ENCODE results near the gene FOXP1.

FOXP1 gene

DNA sequence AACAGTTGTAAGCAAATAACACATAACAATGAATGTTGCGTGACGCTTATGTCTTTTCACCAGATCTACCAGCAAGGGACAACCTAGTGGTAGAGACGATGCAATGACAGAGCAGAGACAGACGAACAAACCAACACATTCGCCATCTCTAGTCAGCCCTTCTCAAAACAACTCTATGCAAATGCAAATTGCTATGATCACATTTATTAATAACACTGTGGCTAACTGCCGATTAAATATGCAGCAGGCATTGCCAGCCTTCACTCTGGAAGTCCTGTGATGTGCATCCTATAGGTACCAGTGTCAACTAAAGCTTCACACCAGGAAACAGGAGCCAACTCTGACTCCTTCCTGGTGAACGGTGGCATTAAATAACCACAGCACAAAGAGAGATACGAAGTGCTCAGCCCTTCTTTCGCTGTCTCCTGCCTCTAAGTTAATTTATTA is 94.2 kb downstream of the FOXP1 start:
- TF ChIP-seq, protein P1, sequence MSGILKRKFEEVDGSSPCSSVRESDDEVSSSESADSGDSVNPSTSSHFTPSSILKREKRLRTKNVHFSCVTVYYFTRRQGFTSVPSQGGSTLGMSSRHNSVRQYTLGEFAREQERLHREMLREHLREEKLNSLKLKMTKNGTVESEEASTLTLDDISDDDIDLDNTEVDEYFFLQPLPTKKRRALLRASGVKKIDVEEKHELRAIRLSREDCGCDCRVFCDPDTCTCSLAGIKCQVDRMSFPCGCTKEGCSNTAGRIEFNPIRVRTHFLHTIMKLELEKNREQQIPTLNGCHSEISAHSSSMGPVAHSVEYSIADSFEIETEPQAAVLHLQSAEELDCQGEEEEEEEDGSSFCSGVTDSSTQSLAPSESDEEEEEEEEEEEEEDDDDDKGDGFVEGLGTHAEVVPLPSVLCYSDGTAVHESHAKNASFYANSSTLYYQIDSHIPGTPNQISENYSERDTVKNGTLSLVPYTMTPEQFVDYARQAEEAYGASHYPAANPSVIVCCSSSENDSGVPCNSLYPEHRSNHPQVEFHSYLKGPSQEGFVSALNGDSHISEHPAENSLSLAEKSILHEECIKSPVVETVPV (CRISPR knock-in tag; IDR thresholded peaks at IDR 0.05) = no peak
- no peak for TF ChIP-seq PPARA (CRISPR knock-in tag; IDR thresholded peaks at IDR 0.05; ENCODE audit: borderline replicate concordance)
- no peak for TF ChIP-seq OSR1 (CRISPR knock-in tag; IDR thresholded peaks at IDR 0.05)
- TF ChIP-seq TOX (CRISPR knock-in tag; IDR thresholded peaks at IDR 0.05; ENCODE audit: borderline replicate concordance) = no peak
- TF ChIP-seq SNAI2 (CRISPR knock-in tag; IDR thresholded peaks at IDR 0.05) = no peak
- no peak for TF ChIP-seq ZFP30 (CRISPR knock-in tag; IDR thresholded peaks at IDR 0.05)

GRCh38 chr3:71488882-71489281 is 94.6 kb downstream of the FOXP1 start:
- ATAC-seq = peak; percentile 39; the same call in 2 of the 3 replicates
- TF ChIP-seq ZNF70 (CRISPR knock-in tag; IDR thresholded peaks at IDR 0.05) = no peak
- TF ChIP-seq ARNTL (CRISPR knock-in tag; IDR thresholded peaks at IDR 0.05; ENCODE audit: borderline replicate concordance, low read depth) = no peak
- TF ChIP-seq GLIS3 (CRISPR knock-in tag; IDR thresholded peaks at IDR 0.05) = no peak
- TF ChIP-seq ZNF565 (CRISPR knock-in tag; conservative IDR thresholded peaks at IDR 0.05; ENCODE audit: low read depth) = no peak
- TF ChIP-seq ESRRG (CRISPR knock-in tag; IDR thresholded peaks at IDR 0.05) = no peak
- no peak for TF ChIP-seq ISL1 (CRISPR knock-in tag; IDR thresholded peaks at IDR 0.05)
- no peak for TF ChIP-seq ZFP3 (CRISPR knock-in tag; IDR thresholded peaks at IDR 0.05)
- no peak for TF ChIP-seq ZFP30 (CRISPR knock-in tag; IDR thresholded peaks at IDR 0.05)

More for the DNA sequence above, 94.2 kb downstream of the FOXP1 start:
- ATAC-seq = no peak

DNA sequence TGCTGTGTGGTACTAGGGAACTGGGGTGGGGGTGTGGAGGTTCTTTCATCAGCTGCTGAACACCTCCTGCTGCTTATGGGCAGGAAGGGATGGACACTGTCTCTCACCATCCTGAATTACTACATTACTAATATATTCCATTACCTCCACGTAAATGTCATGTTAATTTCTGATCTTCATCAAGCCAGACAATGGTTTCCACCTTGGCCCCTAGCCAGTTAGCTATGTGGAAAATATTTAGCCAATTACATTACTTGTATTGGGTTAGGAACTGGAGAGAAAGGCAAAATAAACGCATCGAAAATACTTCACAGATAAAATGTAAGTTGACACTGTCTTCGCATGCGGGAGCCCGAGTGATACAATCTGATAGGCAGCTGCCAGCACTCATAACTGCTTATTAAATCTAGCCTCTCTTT is 95.1 kb downstream of the FOXP1 start:
- TF ChIP-seq, protein P2, sequence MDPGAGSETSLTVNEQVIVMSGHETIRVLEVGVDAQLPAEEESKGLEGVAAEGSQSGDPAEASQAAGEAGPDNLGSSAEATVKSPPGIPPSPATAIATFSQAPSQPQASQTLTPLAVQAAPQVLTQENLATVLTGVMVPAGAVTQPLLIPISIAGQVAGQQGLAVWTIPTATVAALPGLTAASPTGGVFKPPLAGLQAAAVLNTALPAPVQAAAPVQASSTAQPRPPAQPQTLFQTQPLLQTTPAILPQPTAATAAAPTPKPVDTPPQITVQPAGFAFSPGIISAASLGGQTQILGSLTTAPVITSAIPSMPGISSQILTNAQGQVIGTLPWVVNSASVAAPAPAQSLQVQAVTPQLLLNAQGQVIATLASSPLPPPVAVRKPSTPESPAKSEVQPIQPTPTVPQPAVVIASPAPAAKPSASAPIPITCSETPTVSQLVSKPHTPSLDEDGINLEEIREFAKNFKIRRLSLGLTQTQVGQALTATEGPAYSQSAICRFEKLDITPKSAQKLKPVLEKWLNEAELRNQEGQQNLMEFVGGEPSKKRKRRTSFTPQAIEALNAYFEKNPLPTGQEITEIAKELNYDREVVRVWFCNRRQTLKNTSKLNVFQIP (CRISPR knock-in tag; IDR thresholded peaks at IDR 0.05; ENCODE audit: borderline replicate concordance, low read depth) = no peak
- no peak for TF ChIP-seq ZC3H10 (CRISPR knock-in tag; IDR thresholded peaks at IDR 0.05)
- TF ChIP-seq CSDC2 (CRISPR knock-in tag; IDR thresholded peaks at IDR 0.05) = no peak
- TF ChIP-seq ESRRG (CRISPR knock-in tag; IDR thresholded peaks at IDR 0.05) = no peak
- no peak for TF ChIP-seq BACH2 (CRISPR knock-in tag; IDR thresholded peaks at IDR 0.05; ENCODE audit: borderline replicate concordance)
- peak; percentile 79 for ATAC-seq

- ATAC-seq = no peak
- no peak for TF ChIP-seq RARB (CRISPR knock-in tag; IDR thresholded peaks at IDR 0.05)
- no peak for TF ChIP-seq SNAI2 (CRISPR knock-in tag; IDR thresholded peaks at IDR 0.05)
- no peak for TF ChIP-seq GLIS3 (CRISPR knock-in tag; IDR thresholded peaks at IDR 0.05)
- TF ChIP-seq PPARA (CRISPR knock-in tag; IDR thresholded peaks at IDR 0.05; ENCODE audit: borderline replicate concordance) = no peak
These were observed 96.1 kb downstream of the FOXP1 start for GRCh38 chr3:71487418-71487817.

GRCh38 chr3:71486831-71487230 is 96.7 kb downstream of the FOXP1 start:
- ATAC-seq = no peak
- TF ChIP-seq TSHZ2 (CRISPR knock-in tag; IDR thresholded peaks at IDR 0.05) = no peak
- TF ChIP-seq ESRRG (CRISPR knock-in tag; IDR thresholded peaks at IDR 0.05) = no peak
- TF ChIP-seq, protein P2 (CRISPR knock-in tag; IDR thresholded peaks at IDR 0.05; ENCODE audit: borderline replicate concordance, low read depth) = no peak
- TF ChIP-seq ZNF565 (CRISPR knock-in tag; conservative IDR thresholded peaks at IDR 0.05; ENCODE audit: low read depth) = no peak
- TF ChIP-seq ZC3H10 (CRISPR knock-in tag; IDR thresholded peaks at IDR 0.05) = no peak
- TF ChIP-seq OSR1 (CRISPR knock-in tag; IDR thresholded peaks at IDR 0.05) = no peak
- TF ChIP-seq ZNF70 (CRISPR knock-in tag; IDR thresholded peaks at IDR 0.05) = no peak
- no peak for TF ChIP-seq PATZ1 (CRISPR knock-in tag; IDR thresholded peaks at IDR 0.05; ENCODE audit: borderline replicate concordance)
- no peak for TF ChIP-seq ZFP30 (CRISPR knock-in tag; IDR thresholded peaks at IDR 0.05)
- no peak for TF ChIP-seq SNAI2 (CRISPR knock-in tag; IDR thresholded peaks at IDR 0.05)

All from SK-N-SH treated with all-trans-retinoic acid at 6 μM for 48 hours (cell line).